Measurements from ENCODE around the gene EML2. TPM values are rescaled to one million over a fixed set of nuclear protein-coding genes. Genes with fewer than 3 reads are reported as not detected.

Gene EML2
- total and polyA plus RNA-seq, 2 of the 8 experiments (the other 6 are each of a cell fraction or from before 2014, with no cell fraction given), result 28.8 to 29.4 TPM

- no peak overlapping the region for H4K5ac ChIP-seq (ENCODE audit: insufficient read length, low read depth, low read length)
- H4K91ac ChIP-seq (replicated peaks; ENCODE audit: insufficient read length, low read length), result no peak overlapping the region
- no peak overlapping the region for H3K9ac ChIP-seq (replicated peaks in 1 of 4; ENCODE audit: extremely low read depth in 1 of 4, low read depth in 3 of 4, low read length in 3 of 4)
- H3K79me2 ChIP-seq (ENCODE audit: control insufficient read depth in 1 of 2, insufficient read depth in 2 of 2, low read length in 2 of 2), result no peaks in the 10 kb centered on the region
- DNase-seq (ENCODE audit: low read depth in 1 of 2, low spot score in 2 of 2), result peak in 1 of 2 experiments; percentile 97
- H2BK20ac ChIP-seq (ENCODE audit: low read length), result no peak overlapping the region
- H2BK15ac ChIP-seq (ENCODE audit: low read length), result 0 out of 2 replicates have a peak overlapping the region, but pooled peaks have one; percentile 16
- H3K18ac ChIP-seq (ENCODE audit: extremely low read depth, low read length), result peak overlapping the region; percentile 48; the same call in 1 of the 2 replicates
- peaks cover 0 to 6% (median 2%) of the 10 kb centered on the region in 4 experiments; a peak in 4 of 7 replicates for H3K27me3 ChIP-seq (replicated peaks in 1 of 4; ENCODE audit: control insufficient read depth in 3 of 4, extremely low read depth in 1 of 4, insufficient read depth in 3 of 4, low read length in 3 of 4)
- FAIRE-seq, result no peak
- no peak overlapping the region for H3K4ac ChIP-seq (replicated peaks; ENCODE audit: insufficient read length, low read depth, low read length)
- TF ChIP-seq NANOG (IDR thresholded peaks at IDR 0.05; ENCODE audit: insufficient read depth, low read depth, low read length, poor library complexity, severe bottlenecking), result no peak
- peak; percentile 61 for TF ChIP-seq SP1 (IDR thresholded peaks at IDR 0.05; ENCODE audit: low read depth, low read length)
- no peak overlapping the region for H3K56ac ChIP-seq (replicated peaks; ENCODE audit: insufficient read length, low read depth, low read length)
- no peak overlapping the region for H2BK120ac ChIP-seq (replicated peaks; ENCODE audit: low read depth, low read length)
- H3K23ac ChIP-seq (ENCODE audit: insufficient read length), result no peak overlapping the region
- H3K36me3 ChIP-seq (ENCODE audit: control insufficient read depth in 2 of 4, insufficient read depth in 4 of 4, low read length in 3 of 4), result no peaks in the 10 kb centered on the region
- H3K4me3 ChIP-seq (ENCODE audit: extremely low read depth in 1 of 4, insufficient read depth in 2 of 4, low read depth in 3 of 4, low read length in 4 of 4), result peak overlapping the region; percentile 23 to 60 (median 50); a peak in 6 of 8 replicates
- CTCF ChIA-PET (ENCODE audit: partially characterized antibody), result interaction anchor here (0.6 to 8.4 kb wide), 30 partner anchors 9 to 191 kb away, joined by 3 to 135 read pairs (median 8); partner anchors contain the start of genes GPR4 and SNRPD2
- peak overlapping the region; percentile 80; the same call in 1 of the 2 replicates for H2BK12ac ChIP-seq (ENCODE audit: low read depth, low read length)
- H3K4me2 ChIP-seq (ENCODE audit: insufficient read depth in 1 of 2, low read depth in 2 of 2, low read length in 2 of 2), result peak overlapping the region; percentile 81 to 97
- H4K8ac ChIP-seq (ENCODE audit: extremely low read depth, insufficient read depth, low read length), result no peak overlapping the region
- no peaks in the 10 kb centered on the region for H3K9me3 ChIP-seq (ENCODE audit: insufficient read depth in 2 of 2, low read depth in 1 of 2, low read length in 1 of 2)
- H2AK5ac ChIP-seq (ENCODE audit: low read depth, low read length), result no peak overlapping the region
- POLR2A ChIA-PET (ENCODE audit: partially characterized antibody), result interaction anchor here (0.7 to 4.1 kb wide), 20 partner anchors 8 to 173 kb away, joined by 3 to 33 read pairs (median 4); partner anchors contain the start of genes FBXO46, FOSB, QPCTL and SNRPD2
- H3K14ac ChIP-seq (ENCODE audit: insufficient read length), result no peak overlapping the region
- H3K79me1 ChIP-seq (ENCODE audit: low read depth, low read length), result no peaks in the 10 kb centered on the region
- H3K27ac ChIP-seq (ENCODE audit: low read depth, low read length), result no peak overlapping the region
- peaks cover 10 to 32% (median 19%) of the 10 kb centered on the region in 4 experiments for H3K4me1 ChIP-seq (replicated peaks in 1 of 4; ENCODE audit: control insufficient read depth in 3 of 4, insufficient read depth in 4 of 4, low read length in 3 of 4)
- no peaks in the 10 kb centered on the region for H4K20me1 ChIP-seq (replicated peaks in 1 of 2; ENCODE audit: control insufficient read depth in 1 of 2, insufficient read depth in 2 of 2, low read length in 2 of 2)
- H3K23me2 ChIP-seq (ENCODE audit: low read depth, low read length), result peaks cover 15% of the 10 kb centered on the region
- 28% methylated on average over 17 of the region's 17 CpGs; no CpG with 5 or more reads in 1 of the 2 experiments for WGBS, 2 experiments (ENCODE audit: extremely low coverage in 1 of 2, insufficient coverage in 1 of 2, insufficient read length in 1 of 2, insufficient replicate concordance in 2 of 2, low coverage in 1 of 2, low lambda C conversion rate in 2 of 2, missing lambda C conversion rate in 1 of 2)
- no peak overlapping the region for H2AFZ ChIP-seq (ENCODE audit: low read length)
- H2BK5ac ChIP-seq (ENCODE audit: low read depth, low read length), result 0 out of 2 replicates have a peak overlapping the region, but pooled peaks have one; percentile 3
These were observed 1.7 kb upstream of the EML2 start for GRCh38 chr19:45640849-45641273.

All from H1 (cell line).